ENCODE results near the gene KIF22. TPM values are rescaled to one million over a fixed set of nuclear protein-coding genes. Genes with fewer than 3 reads are reported as not detected.

The KIF22 gene
- total and polyA plus RNA-seq, 9 of the 15 experiments (the other 6 are each of a cell fraction or from before 2014, with no cell fraction given), result 8.7 to 232 (median 131) TPM

GRCh38 chr16:29811170-29811895, 20.8 kb downstream of the KIF22 start (continued):
- no peak for TF ChIP-seq ZNF584 (CRISPR knock-in tag; IDR thresholded peaks at IDR 0.05; ENCODE audit: low read depth)
- no peak for TF ChIP-seq HDAC2 (IDR thresholded peaks at IDR 0.05)
- 0 out of 2 replicates have a peak, but pooled peaks have one; percentile 23 for TF ChIP-seq CXXC5 (CRISPR knock-in tag; IDR thresholded peaks at IDR 0.05)
- TF ChIP-seq NCOA1 (IDR thresholded peaks at IDR 0.05; ENCODE audit: low read depth), result no peak
- peak; percentile 91 for TF ChIP-seq HMGN3 (IDR thresholded peaks at IDR 0.05; ENCODE audit: borderline replicate concordance, extremely low read depth, insufficient read length, low read depth, low read length)
- no peak for TF ChIP-seq NFE2 (IDR thresholded peaks at IDR 0.05; ENCODE audit: low read depth)
- peak in 1 of 2 experiments; percentile 34; a peak in 1 of 4 replicates for TF ChIP-seq HDAC1 (IDR thresholded peaks at IDR 0.05)
- TF ChIP-seq RNF2 (IDR thresholded peaks at IDR 0.05), result no peak
- TF ChIP-seq LCOR (CRISPR knock-in tag; IDR thresholded peaks at IDR 0.05), result 0 out of 2 replicates have a peak, but pooled peaks have one; percentile 14
- no peak for TF ChIP-seq KDM4B (IDR thresholded peaks at IDR 0.05; ENCODE audit: borderline replicate concordance in 2 of 2, low read depth in 1 of 2)
- peak; percentile 91 for TF ChIP-seq RHOXF2B (CRISPR knock-in tag; conservative IDR thresholded peaks at IDR 0.05)
- TF ChIP-seq CTBP1 (IDR thresholded peaks at IDR 0.05; ENCODE audit: borderline replicate concordance), result peak; percentile 6; the same call in 1 of the 2 replicates

Measured in K562 (cell line).